GM19463 (cell line): ENCODE measurements around the gene MCF2.

ENCODE experiments used
- ATAC-seq: cut with Tn5 transposase; IDR thresholded peaks from one replicate; pipeline ENCODE4 v1.9.1; 2021; ENCODE audit warnings: mild to moderate bottlenecking, moderate library complexity; ENCODE audit not compliant: unreplicated experiment

MCF2 gene

DNA sequence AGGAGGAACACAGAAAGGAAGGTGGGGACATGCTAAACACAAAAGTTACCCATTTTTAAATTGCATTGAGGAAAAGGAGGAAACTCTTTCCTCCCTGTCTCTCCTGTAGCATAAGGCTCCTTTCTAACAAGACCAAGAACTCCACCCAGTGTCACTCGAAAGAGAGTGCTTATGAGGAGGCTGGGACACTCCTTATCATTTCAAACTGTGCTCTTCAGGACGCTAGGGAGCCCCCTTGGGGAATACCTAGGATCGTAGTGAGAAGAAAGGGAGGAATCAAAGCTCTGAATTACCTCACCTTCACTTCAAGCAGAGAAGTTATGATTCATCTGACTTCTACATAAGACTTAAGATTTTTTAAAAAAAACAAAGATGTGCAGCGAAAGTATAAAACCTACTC is 111.9 kb downstream of the MCF2 start:
- no peak for ATAC-seq

- ATAC-seq, result no peak
Observed at GRCh38 chrX:139585613-139586012, 122.4 kb downstream of the MCF2 start.

DNA sequence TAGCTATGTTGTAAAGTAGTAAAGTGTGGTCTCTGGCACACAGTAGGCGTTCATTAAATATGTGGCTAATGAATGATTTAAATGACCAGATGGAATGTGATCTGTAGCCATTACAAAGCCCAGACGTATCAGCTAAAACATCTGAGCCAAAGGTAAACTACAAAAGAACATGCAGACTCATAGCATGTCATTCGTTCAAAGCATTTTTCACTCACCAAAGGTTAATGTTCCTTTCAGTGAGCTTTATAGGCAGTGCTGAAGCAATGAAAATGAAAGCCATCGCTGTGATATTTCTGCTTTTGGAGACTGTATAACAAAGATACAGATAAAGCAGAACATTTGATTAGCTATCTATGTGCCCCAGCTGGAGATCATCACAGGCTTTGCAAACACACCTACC is 126.9 kb downstream of the MCF2 start:
- ATAC-seq, result no peak

DNA sequence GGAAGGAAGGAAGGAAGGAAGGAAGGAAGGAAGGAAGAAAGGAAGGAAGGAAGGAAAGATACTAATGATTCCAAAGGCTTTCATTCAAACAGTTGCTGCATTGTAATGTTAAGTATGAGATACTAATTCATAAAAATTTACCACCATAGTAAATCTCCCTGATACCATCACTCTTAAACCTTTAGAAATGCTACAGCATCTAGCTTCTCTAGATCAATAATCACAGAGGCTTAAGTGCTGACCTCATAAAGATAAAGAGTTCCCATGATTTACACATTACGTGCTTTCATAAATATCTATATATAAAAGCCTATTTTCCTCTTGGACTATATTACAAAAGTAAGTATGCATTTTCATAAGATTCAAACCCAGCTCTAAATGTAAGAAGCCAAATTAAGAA is 141.0 kb downstream of the MCF2 start:
- no peak for ATAC-seq

- ATAC-seq, result no peak
Observed at GRCh38 chrX:139563251-139563650, 144.7 kb downstream of the MCF2 start.

- ATAC-seq, result no peak
Observed at GRCh38 chrX:139560221-139560620, 147.7 kb downstream of the MCF2 start.

DNA sequence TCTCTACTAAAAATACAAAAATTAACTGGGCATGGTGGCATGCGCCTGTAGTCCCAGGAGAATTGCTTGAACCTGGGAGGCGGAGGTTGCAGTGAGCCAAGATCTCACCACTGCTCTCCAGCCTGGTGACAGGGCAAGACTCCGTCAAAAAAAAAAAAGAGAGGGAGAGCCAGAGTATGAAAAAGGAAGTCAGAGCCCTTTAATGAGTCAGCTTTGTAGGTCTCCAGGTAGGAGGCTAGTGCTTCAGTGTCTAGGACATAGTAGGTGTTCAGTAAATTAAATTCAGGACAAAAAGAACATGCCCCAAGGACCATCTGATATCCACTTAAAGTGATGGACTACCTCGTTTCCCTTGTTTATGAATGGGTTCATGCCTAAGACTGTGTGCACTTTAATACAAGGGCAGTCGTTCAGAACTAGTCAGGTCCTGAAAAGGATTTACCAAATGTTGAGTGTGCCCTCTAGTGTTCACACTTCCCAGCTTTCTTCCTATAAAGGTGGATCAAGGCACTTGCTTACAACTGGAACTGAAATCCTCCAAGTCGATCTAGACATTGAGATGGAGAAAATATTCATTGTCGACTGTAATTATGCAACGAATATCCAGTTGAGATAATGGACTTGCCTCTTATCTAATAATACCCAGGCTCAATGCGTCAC is 148.5 kb downstream of the MCF2 start:
- peak; percentile 76 for ATAC-seq

DNA sequence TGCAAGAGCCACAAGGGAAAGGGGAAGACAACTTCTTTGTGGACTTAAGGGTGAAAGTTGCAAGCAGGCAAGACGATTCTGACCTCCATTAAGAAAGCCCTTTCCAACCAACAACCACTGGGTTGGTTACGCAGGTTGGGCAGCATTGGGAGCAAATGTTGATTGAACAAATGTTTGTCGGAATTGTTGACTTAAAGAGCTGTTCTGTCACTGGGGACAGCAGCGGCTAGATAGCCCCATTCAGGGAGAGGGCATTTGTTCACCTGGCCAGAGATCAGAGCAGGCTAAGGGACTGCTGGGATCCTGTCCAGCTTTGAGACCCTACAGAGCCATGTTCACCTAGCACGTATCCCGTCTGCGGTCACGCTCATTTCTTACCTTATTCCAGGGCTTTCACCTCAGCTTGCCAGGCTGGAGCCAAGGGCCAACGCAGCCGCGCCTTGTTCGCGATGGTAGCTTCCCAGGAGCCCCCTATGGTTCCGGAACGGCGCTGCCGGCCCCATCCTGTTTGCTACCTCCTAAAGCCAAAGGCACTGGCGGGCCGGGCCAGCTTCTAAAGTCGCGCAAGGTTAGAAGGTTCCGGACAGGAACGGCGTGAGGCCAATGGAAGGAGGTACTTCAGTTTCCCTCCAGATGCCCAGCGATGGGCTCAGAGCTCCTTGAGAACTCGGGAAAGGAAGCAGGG is 152.8 kb downstream of the MCF2 start:
- ATAC-seq, result no peak

- peak; percentile 13 for ATAC-seq
Observed at GRCh38 chrX:139554376-139554775, 153.6 kb downstream of the MCF2 start.

- no peak for ATAC-seq
Observed at GRCh38 chrX:139544591-139544990, 163.4 kb downstream of the MCF2 start.

DNA sequence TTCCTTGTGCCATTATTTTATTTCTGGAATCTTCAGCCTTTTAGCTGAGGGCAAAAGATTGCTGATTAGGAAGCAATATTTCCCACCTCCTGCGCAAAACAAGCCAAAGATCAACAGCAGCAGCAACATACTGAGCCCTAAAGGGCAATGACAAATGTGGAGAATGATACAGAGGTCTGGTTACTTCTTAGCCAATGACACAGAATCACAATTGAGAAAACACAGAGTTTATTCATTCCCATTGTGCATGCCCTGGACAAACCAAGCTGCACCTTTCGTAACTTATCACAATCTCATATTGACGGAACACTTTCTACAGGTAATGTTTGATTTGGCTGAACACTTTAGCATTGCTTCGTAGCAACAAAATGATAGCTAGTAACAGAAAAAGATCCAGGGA is 164.0 kb downstream of the MCF2 start:
- ATAC-seq, result no peak

- ATAC-seq, result no peak
Observed at GRCh38 chrX:139542652-139543051, 165.3 kb downstream of the MCF2 start.

DNA sequence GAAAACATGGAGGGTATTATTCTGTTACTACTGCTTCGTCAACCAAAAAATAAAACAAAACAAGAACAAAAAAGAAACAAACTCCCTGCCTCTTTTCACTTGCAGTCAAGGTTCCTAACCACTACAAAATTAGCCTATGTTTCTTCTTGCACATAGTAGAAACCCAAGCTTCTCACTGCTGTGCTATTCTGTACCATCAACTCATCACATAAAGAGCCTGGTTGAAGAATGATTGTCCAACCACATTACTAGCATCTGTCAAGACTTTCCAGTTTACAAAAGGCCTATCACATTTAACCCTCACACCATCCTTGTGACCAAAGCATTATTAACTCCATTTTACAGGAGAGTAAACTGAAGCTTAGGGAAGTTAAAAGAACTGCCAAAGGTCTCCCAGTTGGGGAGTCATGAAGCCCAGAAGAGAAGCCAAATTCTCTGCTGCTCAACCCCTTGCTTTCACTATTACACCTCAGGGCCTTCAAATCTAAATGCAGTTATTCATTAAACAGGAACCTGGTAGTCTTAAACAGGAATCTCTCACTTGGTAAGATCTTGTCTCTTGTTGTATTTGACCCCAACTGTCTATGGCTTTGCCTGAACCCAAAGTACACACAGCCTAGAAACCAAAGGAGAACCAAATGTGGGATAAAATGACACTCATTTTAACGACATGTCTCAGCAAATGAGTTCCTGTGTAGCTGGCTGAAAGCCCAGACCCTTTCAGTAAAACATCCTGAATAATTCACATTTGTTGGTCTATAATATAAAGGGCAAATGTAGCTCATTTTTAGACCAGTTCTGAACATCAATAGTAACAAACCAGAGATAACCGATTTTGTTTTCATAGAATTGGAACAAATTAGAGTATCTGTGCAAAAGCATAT is 168.8 kb downstream of the MCF2 start:
- peak; percentile 74 for ATAC-seq

- ATAC-seq, result no peak
Observed at GRCh38 chrX:139533444-139533843, 174.5 kb downstream of the MCF2 start.

- ATAC-seq, result no peak
Observed at GRCh38 chrX:139532834-139533233, 175.1 kb downstream of the MCF2 start.
